GM13977 (cell line): ENCODE measurements around the gene LPA.
"Not testable (repeated sequence)": the region's sequence is repeated elsewhere in the genome, so short reads cannot be mapped to it uniquely, and the experiment has no call there.

Source experiments
- DNase-seq: peaks from one replicate; pipeline ENCODE4 v3.0.0; 2012; ENCODE audit warnings: low spot score
- in situ Hi-C: fragments of 300-500 bp; cut with MboI; formaldehyde crosslinking; loops from one replicate; pipeline ENCODE4 v1.12.0; 2022; ENCODE audit warnings: low sequenced_read_pairs, low pct_unique_long_range_greater_than_20kb, mixed read lengths, inconsistent platforms; ENCODE audit not compliant: unreplicated experiment
- TF ChIP-seq, protein P1 (sequence below): IDR thresholded peaks from 2 replicates; pipeline ENCODE4 v1.5.1; 2012; ENCODE audit warnings: mild to moderate bottlenecking, control low read depth; ENCODE audit not compliant: insufficient read depth; ENCODE audit errors: extremely low read depth, missing control alignments

The LPA gene

DNA sequence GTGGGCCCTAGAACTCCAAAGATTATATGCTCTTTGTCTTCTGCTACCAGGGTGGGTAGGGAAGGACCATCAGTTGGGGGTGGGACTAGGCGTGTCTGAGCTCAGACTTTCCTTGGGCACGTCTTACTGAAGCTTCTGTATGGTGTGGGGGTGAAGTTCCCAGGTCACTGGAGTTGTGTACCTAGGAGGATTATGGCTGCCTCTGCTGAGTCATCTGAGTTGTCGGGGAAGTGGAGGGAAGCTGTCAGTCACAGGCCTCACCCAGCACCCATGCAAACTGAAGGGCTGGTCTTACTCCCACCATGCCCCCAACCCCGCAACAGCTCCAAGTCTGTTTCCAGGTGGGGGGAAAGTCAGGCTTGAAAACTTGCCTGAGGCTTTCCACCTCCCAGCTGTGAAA, 90.1 kb downstream of the LPA start:
- no peak for DNase-seq
- TF ChIP-seq, protein P1, sequence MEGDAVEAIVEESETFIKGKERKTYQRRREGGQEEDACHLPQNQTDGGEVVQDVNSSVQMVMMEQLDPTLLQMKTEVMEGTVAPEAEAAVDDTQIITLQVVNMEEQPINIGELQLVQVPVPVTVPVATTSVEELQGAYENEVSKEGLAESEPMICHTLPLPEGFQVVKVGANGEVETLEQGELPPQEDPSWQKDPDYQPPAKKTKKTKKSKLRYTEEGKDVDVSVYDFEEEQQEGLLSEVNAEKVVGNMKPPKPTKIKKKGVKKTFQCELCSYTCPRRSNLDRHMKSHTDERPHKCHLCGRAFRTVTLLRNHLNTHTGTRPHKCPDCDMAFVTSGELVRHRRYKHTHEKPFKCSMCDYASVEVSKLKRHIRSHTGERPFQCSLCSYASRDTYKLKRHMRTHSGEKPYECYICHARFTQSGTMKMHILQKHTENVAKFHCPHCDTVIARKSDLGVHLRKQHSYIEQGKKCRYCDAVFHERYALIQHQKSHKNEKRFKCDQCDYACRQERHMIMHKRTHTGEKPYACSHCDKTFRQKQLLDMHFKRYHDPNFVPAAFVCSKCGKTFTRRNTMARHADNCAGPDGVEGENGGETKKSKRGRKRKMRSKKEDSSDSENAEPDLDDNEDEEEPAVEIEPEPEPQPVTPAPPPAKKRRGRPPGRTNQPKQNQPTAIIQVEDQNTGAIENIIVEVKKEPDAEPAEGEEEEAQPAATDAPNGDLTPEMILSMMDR = no peak
- in situ Hi-C loops = no loop called here

DNA sequence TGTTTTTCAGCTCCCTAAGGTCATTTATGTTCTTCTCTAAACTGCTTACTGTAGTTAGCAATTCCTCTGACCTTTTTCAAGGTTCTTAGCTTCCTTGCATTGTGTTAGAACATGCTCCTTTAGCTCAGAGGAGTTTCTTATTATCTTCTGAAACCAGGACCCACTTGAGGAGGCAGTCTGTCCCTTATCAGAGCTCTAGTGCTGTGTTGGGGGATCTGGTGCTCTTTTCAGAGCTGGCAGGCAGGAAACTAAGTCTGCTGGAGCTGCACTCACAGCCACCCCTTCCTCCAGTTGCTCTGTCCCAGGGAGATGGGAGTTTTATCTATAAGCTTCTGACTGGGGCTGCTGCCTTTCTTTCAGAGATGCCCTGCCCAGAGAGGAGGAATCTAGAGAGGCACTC, 92.9 kb downstream of the LPA start:
- in situ Hi-C loops, DNase-seq: not testable (repeated sequence)

DNA sequence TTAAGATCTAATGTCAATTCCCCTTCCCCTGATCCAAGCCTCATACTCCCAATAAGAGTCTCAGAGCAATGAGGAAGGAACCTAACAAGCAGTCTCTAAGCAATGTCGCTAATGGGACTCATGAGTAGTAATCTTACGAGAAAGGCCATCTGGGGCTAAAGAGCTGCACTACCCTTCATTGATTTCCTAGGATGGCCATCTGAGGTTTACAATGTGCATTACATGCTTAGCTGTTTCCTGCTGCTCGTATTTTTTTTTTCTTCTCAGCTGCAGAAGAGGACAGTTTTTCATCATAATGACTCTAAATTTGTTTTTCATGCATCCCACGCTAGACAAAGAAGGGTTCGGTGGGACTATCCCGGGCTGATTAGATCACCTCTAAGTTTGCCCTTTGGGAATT, 119.3 kb downstream of the LPA start:
- TF ChIP-seq, protein P1 = no peak
- no peak for DNase-seq
- in situ Hi-C loops = no loop called here

DNA sequence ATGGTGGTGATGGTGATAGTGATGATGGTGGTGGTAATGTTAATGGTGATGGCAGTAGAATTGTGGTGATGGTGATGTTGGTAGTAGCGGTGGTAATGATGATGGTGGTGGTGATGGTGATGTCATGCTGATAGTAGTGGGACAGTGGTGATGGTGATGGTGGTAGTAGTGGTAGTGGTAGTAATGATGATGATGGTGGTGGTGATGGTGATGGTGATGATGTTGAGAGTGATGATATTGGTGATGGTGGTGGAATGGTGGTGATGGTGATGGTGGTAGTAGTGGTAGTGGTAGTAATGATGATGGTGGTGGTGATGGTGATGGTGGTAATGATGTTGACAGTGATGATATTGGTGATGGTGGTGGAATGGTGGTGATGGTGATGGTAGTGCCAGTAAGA, 128.8 kb downstream of the LPA start:
- TF ChIP-seq, protein P1 = no peak
- in situ Hi-C loops = no loop called here
- DNase-seq = no peak

DNA sequence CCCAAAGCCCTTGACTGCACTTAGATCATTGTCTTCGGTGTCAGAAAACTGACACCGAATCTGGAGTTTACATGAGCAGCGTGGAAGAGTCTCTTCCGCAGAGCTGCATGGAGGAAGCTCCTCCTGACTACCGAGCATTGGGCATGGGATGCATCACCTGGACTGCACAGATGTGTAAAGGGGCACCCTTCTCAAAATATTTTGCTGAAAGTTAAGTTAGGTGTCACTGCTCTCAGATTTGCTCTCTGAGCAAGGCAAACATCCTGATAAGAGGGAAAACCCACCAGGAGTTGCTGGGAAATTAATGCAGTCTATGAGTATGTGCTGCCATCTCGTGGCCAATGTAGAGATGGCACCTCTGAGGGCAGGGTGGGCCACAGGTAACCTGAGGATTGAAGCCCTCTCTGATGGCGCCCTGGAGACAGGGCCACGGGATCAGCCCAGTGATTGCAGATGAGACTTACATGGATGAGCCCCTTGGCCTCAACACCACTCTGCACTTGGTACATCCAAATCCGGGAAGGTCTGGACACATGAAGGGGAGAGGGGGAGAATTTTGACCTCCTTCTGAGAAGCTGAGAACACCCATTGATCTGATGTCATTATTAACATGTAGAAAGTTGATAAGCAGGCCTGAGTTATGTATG, 129.9 kb downstream of the LPA start:
- DNase-seq = peak; percentile 43
- TF ChIP-seq, protein P1 = peak; percentile 92
- in situ Hi-C loops = no loop called here

DNA sequence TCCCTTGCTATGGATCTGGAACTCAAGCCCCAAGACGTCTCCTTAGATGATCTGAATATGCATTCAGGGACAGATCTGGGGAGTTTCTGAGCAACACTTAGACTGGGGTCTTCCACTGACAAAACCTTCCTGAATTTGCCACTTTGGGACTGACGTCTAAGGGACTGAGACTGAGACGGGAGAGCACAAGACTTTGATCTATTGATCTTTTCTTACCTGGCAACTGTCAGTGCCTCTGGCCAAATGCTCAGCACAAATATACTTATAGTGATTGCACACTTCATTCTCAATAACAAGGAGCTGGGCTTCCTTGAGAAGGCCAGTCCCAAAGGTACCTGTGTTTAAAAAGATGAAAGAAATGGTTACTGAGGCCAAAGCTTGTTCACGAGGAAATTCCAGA, 131.8 kb downstream of the LPA start:
- in situ Hi-C loops = no loop called here
- TF ChIP-seq, protein P1 = no peak
- DNase-seq = no peak

DNA sequence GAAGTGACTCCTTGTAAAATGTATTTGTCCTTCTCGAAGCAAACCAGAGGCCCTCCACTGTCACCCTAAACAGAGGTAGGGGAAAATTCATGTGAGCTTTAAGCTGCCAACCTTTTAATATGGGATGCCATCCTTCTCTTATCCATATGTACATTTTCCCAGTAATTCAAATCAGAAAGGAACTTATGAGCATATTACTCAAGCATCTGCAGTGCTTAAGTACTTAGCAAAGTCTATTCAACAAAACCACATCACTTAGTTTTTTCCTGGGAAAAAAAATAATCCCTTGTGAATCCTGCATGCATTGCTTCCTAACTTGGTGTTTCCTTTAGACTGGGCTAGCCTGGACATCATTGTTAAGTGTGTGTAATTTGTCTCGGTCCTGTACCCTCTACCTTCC, 132.2 kb downstream of the LPA start:
- in situ Hi-C loops = no loop called here
- no peak for DNase-seq
- TF ChIP-seq, protein P1 = no peak

DNA sequence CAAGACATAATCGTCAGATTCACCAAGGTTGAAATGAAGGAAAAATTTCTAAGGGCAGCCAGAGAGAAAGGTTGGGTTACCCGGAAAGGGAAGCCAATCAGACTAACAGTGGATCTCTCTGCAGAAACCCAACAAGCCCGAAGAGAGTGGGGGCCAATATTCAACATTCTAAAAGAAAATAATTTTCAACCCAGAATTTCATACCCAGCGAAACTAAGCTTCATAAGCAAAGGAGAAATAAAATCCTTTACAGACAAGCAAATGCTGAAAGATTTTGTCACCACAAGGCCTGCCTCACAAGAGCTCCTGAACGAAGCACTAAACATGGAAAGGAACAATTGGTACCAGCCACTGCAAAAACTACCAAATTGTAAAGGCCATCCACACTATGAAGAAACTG, 134.6 kb downstream of the LPA start:
- in situ Hi-C loops, DNase-seq: not testable (repeated sequence)
